ENCODE data around the gene ZGRF1. TPM values are rescaled to one million over a fixed set of nuclear protein-coding genes. Genes with fewer than 3 reads are reported as not detected.
A peak's percentile ranks its signal among the peaks of the same experiment; 100 is the strongest.

ZGRF1 gene
- total RNA-seq, 1 donor from 2014 or later, result 4.4 TPM

- TF ChIP-seq CTCF (IDR thresholded peaks at IDR 0.05; ENCODE audit: insufficient read depth, low read length, poor library complexity, severe bottlenecking), result no peak
- no peak overlapping the region for H3K4me3 ChIP-seq (ENCODE audit: low read depth, low read length)
- no peaks in the 10 kb centered on the region for H3K36me3 ChIP-seq (ENCODE audit: control insufficient read depth, insufficient read depth, low read length)
- DNase-seq (ENCODE audit: low read depth), result no peak
- peaks cover 67% of the 10 kb centered on the region for H3K27me3 ChIP-seq (ENCODE audit: control insufficient read depth, insufficient read depth, low read length)
Observed at GRCh38 chr4:112511093-112511802, 125.5 kb downstream of the ZGRF1 start.

GRCh38 chr4:112510291-112511092 lies 126.2 kb downstream of the ZGRF1 start:
- Histone ChIP-seq H3K27me3 (ENCODE audit: control insufficient read depth, insufficient read depth, low read length) (peaks cover 63% of the 10 kb centered on the region), H3K4me3 (ENCODE audit: low read depth, low read length) (no peak overlapping the region), H3K36me3 (ENCODE audit: control insufficient read depth, insufficient read depth, low read length) (no peaks in the 10 kb centered on the region)
- DNase-seq (ENCODE audit: low read depth), result no peak
- no peak for TF ChIP-seq CTCF (IDR thresholded peaks at IDR 0.05; ENCODE audit: insufficient read depth, low read length, poor library complexity, severe bottlenecking)

- Histone ChIP-seq H3K4me3 (ENCODE audit: low read depth, low read length) (no peak overlapping the region), H3K27me3 (ENCODE audit: control insufficient read depth, insufficient read depth, low read length) (peaks cover 56% of the 10 kb centered on the region), H3K36me3 (ENCODE audit: control insufficient read depth, insufficient read depth, low read length) (no peaks in the 10 kb centered on the region)
- TF ChIP-seq CTCF (IDR thresholded peaks at IDR 0.05; ENCODE audit: insufficient read depth, low read length, poor library complexity, severe bottlenecking), result no peak
- DNase-seq (ENCODE audit: low read depth), result peak; percentile 42
Observed at GRCh38 chr4:112509243-112510141, 127.2 kb downstream of the ZGRF1 start.

- no peak for DNase-seq (ENCODE audit: low read depth)
- no peak for TF ChIP-seq CTCF (IDR thresholded peaks at IDR 0.05; ENCODE audit: insufficient read depth, low read length, poor library complexity, severe bottlenecking)
- H3K4me3 ChIP-seq (ENCODE audit: low read depth, low read length), result no peak overlapping the region
- H3K27me3 ChIP-seq (ENCODE audit: control insufficient read depth, insufficient read depth, low read length), result peaks cover 47% of the 10 kb centered on the region
- no peaks in the 10 kb centered on the region for H3K36me3 ChIP-seq (ENCODE audit: control insufficient read depth, insufficient read depth, low read length)
Observed at GRCh38 chr4:112508356-112508755, 128.4 kb downstream of the ZGRF1 start.

- DNase-seq (ENCODE audit: low read depth), result no peak
- no peak for TF ChIP-seq CTCF (IDR thresholded peaks at IDR 0.05; ENCODE audit: insufficient read depth, low read length, poor library complexity, severe bottlenecking)
- Histone ChIP-seq H3K4me3 (ENCODE audit: low read depth, low read length) (no peak overlapping the region), H3K27me3 (ENCODE audit: control insufficient read depth, insufficient read depth, low read length) (peaks cover 29% of the 10 kb centered on the region), H3K36me3 (ENCODE audit: control insufficient read depth, insufficient read depth, low read length) (no peaks in the 10 kb centered on the region)
Observed at GRCh38 chr4:112504807-112505206, 131.9 kb downstream of the ZGRF1 start.
